ENCODE results near the gene MST1R.
"Not testable (repeated sequence)": the region's sequence is repeated elsewhere in the genome, so short reads cannot be mapped to it uniquely, and the experiment has no call there.

The MST1R gene

DNA sequence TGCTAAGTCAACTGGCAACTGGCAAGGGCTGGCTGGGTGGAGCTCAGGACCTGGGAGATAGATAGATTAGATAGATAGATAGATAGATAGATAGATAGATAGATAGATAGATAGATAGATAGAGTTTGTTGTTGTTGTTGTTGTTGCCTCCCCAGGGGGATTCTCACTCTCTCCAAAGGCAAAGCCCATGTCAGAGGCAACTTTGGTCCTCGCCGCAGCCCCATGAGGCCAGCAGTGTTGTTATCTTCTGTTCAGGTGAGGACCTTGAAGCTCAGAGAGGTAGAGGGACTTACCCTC is 7.4 kb upstream of the MST1R start:
- DNase-seq = no peak

DNA sequence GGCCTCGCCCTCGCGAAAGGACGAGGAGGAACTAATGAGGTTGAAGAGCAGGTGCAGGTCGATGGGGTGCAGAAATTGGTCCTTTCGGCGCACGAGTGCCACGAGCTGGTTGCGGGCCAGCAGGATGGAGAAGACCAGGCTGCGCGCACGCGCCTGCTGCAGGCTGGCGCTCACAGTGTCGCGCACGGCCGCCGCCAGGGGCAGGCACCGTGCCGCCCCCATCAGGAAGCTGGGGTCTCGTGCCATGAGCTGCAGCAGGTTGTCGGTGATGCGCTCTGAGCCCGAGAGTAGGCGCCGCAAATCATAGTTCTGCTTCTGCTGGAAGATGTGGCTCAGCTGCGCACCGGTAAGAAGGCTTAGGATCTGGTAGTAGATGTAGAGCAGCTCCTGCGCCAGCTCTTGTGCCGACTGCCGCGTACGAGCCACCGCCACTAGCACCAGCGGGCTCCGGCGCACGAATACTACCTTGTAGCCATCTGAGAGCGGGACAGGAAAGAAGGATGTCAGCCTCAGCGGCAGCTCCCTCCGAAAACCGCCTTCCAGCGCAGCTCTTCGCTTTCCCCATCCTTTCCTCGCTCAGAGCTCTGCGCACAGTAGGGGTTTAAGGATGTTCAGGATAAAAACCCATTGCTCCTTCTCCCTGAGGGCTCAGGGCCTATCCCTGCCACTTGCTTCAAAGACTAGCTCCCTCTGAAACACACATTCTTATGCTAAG is 6.9 kb upstream of the MST1R start:
- no peak for DNase-seq

DNA sequence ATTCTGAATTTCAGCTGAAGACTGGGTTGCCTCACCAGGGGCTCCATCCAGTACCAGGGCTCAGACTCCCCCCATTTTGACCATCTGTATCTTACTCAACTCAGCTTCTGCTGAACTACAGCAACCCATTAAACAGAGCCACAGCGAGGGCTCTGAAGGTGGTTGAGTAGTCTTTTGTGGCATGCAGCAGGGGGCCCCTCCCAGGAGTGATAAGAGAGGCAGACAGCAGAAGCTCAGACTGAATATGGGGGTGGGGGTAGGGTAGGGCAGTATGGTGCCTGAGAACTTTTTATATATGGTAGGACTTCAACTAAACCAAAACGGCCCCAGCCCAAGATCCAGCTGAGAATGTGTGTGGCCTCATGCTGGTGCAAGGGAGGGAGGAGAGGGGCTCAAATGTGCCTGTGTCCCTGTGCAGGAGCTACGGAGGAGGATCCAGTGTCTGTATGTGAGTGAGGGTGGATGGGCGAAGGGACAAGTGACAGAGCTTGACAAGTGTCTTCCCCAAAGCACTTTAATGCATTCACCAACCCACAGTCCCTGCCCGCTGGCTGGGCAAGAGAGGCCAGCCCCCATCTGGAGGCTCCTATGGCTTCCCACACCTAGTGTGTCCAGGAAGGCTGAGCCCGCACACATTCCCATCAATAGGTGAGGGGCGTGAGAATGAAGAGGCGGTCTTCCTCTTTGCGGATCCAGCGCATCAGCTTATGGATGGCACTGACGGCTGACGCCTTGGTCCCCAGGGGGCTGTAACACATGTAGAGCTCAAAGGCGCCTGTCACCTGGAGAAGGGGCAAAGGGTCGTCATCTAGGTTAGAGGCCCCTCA is 4.9 kb upstream of the MST1R start:
- no peak for DNase-seq

DNA sequence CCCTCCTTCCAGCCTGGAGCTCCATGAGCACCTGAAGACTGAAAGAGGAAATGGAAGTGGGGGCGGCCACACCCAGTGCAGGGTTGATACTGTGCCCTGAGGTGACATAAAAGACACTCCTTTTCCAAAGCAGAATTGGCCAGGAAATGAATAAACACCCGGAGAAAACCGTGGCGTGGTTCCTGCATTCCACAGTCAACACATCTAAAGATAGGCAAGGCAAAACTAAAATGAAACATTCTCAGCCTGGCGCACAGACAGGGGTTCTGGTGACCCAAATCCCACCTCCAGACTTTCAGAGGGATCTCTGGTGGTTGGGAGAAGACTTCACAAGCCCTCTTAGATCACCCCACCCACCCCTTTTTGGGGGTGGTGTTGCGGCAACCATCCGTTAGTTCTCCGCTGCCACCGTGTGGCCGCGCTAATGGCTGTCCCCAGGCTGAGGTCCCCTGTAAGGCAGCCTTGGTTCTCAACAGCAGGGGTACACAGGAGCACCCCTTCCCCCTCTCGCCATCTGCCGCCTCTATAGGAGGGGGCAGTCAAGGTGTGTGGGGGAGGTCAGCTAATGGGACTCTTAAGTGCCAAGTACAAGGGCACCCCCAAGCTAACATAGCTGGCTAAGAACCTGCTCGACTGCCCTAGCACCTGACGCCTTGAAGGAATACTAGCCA is 2.5 kb upstream of the MST1R start:
- DNase-seq = peak; percentile 42

DNA sequence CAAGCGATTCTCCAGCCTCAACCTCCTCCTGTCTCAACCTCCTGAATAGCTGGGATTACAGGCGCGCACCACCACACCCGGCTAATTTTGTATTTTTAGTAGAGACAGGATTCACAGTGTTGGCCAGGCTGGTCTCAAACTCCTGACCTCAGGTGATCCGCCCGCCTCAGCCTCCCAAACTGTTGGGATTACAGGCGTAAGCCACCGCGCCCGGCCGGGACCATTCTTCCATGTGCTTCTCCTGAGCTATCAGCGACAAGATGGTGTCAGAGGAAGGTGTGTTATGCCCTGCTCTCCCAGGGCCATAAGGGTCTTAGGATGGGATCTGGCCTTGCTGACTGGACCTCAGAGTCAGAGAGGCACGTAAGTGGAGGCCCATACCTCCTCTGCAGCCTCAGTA is 775 bp upstream of the MST1R start:
- DNase-seq = not testable (repeated sequence)

DNA sequence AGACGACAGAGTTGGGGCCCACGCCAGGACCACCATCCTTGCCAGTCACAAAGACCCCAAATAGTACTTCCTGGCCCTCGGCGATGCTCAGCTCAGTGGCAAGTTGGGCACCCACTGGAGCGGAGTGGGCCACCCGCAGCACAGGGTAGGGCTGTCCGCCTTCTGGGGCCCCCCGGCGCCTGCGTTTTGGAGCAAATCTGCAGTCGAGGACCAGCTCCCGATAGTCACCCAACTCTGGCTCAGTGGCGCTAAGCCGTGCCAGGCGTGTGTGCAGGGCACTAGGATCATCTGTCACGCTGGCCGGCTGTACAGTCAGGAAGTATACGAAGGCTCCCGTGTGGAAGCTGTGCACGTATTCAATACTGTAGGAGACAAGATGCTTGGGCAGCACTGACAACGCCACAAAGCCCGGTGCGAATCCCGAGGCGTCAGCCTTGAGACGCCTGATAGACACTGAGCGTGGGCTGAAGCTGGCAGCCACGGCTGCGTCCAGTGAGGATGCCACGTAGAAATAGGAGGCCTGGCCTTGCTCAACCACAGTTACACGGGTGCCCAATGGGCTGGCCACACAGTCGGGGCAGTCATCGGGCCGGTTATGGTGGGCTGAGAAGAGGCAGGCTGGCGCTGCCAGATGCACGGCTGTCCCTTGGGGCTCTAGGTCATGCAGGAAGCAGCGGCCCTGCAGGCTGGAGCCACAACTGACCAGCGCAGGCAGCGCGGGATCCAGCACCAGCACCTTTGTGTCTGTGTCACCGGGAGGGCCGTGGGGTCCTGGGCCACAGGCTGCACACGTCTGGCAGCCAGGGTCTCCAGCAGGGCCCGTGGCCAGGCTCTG is 945 bp downstream of the MST1R start:
- DNase-seq = no peak

DNA sequence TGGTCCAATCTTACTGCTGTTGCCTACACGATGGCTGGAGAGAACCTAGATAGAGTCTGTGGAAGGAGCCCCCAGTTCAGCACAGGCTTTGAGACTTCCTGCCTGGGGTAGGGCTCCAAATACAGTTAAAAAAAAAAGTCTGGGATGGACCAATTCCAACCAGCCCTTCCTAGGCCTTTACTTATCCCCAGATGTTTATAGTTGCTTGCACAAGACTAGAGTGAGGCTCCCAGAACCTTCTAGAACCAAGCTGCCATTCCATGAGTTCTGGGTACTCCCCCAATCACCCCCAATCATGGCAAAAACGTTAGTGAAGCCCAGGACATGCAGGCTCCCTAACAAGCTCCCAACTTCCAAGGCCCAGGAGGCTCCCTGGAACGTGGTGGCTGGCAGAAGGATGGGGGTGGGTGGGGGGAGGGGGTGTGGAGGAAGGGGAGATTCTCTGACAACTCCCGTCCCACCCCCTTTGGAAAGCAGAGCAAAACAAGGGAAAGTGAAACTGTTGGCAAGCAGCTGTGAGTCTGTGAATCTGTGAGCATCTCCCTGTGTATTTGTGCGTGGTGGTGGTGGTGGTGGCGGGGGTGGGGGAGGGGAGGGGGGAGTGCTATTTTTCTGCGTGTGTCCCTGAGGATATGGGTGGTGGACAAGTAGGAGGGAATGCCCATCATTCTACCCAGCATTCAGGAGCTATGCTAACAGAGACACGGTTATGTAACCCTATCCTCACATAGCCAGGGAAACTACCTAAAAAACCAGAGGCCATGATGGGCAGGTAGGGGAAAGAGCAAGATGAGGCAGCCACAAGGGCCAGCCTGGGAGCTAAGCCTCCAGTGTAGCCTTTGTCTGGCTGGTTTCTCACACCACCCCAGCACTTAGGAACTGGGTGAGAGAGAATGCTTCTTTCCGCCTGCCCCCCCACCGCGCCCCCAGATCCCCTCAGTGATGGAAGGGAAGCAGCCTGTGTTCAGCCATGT is 2.0 kb downstream of the MST1R start:
- DNase-seq = no peak

DNA sequence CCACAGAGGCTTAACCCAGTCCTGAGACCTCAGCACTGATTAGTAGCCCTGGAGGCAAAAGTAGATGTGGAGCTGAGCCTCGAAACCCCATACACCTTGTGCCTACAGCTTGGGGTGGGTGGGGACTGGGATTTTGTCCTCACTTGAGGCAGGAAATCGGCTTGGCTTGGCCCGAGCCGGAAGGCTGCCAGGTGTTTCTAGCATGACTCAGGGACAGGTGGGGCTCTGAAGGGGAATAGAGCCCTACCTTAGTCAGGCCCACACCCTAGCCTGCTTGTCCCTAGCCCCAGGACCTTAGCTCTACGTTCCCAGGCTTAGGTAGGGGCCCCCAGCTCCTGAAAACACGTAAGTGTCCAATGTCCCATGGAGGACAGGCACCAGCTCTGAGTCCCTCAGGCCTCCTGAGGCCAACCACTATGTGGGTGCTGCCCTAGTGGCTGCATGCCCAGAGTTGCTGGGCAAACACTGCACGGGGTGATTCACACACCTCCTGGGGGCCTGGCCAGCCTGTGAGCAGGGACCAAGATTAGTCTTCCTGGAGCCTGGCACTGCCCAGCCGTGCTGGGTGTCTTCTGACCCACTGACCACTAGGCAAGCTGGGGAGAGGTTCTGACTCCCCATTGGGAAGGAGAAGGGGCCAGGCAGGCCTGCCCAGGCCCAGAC is 3.1 kb downstream of the MST1R start:
- no peak for DNase-seq

DNA sequence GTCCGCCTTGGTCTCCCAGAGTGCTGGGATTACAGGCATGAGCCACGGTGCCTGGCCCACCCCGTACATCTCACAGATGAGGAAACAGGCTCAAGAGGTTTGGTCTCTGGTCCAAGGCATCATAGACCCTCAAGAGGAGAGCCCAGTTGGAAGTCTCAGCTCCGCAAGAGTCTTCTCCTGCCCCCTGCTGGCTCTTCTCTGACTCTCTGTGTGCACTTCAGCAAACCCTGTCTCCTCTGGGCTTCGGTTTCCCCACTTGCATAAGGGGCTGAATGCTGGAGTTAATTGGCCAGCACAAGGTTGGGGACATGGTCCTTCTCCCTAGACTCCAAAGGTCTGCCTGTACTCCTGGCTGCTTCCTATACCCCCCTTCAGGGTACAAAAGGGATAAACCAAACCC is 3.9 kb downstream of the MST1R start:
- DNase-seq = no peak

DNA sequence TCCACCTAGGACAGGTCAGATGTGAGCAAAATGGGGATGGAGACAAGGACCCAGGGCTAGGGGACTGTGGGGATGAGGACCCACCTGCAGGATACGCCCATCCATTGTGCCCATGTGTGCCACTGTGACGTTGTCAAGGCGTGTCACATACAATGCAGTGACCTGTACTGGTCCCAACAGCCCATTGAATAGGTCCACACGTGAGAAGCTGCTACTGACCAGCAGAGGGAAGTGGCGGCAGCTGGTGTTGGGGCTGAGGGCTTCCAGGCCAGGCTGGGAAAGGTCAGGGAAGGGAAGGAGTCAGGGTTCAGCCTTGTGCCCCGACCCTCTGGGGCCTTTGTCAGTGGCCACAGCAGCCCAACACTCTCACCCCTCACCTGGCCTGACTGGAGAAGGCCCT is 4.7 kb downstream of the MST1R start:
- no peak for DNase-seq

DNA sequence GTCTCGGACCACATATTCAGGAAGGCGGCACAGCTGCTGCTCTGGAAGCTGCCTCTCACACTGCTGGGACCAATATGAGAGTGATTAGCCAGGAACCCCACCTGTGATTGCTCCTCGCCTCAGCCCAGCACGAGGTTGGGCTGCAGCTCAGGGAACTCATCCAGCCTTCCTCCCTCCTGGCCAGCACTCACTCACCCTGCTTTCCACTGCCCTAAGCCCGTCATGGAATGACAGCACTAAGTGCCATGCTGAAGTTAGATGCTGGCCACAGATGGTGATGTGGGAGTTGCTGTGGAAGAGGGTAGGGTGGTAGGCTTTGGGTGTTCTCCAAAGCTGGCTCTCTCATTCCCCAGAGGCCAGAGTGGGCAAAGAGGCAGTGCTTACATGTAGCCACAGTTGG is 7.3 kb downstream of the MST1R start:
- DNase-seq = no peak

DNA sequence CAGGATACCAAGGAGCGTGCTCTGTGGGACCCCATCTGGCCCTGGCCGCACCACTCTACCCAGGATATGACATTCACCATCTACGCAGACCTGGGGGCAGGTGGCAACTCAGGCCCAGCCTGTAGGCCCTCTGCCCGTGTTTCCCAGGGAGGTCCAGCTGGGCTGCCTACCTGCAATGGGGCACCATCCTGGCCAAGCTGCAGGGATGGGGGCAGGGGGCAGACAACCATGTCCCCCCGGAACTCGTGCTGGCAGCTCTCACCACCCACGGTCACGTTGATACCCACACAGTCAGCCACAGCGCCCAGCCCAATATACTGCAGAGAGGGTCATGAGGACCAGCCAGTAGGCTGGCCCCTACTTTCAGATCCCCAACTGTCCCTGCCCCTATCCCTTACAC is 7.9 kb downstream of the MST1R start:
- no peak for DNase-seq

DNA sequence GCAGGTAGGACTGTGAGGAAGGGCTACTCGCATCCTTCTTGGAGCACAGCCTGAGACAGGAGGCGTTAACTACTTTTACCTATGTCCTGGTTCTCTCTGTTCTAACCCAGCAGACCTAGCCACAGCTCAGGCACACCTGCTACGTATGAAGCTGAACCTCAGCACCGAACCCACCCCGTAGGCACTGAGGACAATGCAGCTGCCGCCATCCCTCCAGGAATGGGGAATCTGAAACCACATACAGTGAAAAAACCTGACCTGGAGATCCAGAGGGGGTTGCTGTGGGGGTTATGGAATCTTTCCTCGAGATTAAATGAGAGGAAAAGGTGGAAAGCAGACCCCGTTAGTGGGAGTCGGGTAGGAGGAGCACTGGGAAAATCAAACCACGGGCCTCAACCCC is 14.4 kb downstream of the MST1R start:
- no peak for DNase-seq

DNA sequence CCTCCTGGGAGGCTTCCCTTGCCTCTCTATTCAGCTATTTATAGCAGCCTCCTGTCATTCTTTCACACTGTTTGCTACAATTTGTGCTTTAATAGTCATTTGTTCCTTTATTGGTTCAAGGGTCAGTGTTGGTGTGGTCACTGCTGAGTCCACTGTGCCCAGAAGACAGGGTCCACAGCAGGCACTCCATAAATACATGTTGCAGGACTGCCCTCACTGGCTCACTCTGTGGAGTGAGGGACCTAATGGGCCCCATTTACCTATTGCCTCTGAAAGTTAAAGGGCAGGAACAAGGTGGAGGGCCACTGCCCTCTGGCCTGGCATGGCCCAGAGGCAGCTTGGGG is 16.8 kb downstream of the MST1R start:
- DNase-seq = no peak

DNA sequence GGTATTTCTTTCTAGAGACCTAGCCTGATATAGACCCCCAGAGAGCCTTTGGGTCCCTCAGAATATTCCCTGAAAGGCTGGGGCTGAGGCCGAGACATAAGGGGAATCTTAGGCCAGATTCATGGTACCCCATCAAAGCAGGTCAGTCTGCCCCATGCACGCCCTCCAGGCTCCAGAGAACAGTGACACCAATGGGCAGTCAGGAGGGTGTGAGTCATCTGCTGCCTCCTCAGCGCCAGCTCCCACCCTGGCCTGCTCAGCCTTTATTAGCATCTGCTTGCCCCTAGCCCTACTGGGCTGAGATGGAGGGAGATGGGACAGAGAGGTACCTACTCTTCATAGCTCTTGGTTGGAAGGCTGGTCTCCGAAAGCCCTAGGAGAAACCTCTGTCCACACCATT is 19.7 kb downstream of the MST1R start:
- DNase-seq = no peak

DNA sequence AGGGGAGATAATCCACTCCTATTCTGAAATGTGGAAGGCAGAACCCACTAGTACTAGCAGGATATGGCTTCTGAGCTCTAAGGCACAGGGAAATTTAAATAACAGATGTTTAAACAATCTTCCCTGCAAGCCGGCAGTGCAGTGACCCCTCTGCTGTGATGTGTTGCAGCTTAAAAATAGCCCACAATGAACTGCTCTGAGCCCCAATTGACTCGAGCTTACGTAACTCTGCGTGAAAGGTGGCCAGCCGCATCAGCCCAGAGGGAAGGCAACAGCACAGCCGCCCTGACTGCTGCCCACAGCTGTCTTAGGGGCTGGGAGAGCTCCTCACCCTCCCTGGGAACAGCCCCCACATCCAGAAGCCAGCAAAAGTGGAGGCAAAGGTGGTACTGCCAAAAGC is 21.5 kb downstream of the MST1R start:
- DNase-seq = no peak

DNA sequence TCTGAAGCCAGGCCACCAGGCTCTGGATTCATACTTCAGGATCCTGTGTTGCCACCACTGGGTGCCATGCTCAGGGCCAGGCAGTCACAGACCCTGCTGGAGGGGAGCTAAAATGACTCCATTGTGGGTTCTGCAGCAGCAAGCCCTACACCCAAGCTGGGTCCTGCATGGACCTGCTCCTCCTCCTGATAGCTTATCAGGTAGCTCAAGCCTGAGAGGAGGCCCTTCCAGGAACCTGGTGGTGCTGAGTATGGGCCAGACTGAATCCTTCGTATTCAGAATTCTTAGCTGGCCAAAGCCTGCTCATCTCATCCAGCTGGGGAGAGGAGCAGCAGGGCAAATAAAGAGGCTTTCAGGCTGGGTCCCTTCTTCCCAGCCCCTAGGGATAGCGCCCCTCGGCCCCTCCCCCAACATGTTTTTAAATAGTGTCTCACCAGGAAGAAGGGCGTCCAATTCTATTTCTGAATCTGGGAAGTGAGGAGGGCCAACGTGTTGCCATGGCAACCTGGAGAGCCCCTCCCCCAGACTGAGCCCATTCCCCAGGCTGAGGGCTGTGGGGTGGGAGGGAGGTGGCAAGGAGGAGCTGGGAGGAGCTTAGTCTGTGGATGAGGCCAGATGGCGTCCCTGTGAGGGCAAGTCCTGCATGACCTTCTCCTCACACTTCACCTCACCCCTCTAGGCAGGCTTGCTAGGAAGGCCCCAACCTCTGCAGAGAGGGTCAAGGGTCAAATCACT is 22.9 kb downstream of the MST1R start:
- DNase-seq = no peak

DNA sequence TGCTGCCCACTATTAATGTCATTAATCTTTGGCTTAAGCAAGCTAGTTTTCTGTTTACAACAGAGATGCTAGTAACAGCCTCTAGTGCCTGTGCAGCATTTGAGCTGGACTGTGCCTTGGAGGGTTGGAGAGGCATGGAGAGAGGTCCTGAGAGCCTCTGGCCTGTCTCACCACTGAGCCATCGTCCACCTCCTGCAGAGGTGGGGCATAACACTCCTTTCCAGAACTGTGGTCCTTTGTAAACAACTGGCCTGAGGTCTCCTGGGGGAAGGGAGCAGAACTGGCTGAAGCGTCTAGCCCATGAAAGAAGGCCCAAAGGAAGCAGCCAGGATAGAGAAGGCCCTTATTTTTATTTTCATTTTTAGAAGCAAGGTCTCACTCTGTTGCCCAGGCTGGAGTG is 24.0 kb downstream of the MST1R start:
- DNase-seq = no peak

DNA sequence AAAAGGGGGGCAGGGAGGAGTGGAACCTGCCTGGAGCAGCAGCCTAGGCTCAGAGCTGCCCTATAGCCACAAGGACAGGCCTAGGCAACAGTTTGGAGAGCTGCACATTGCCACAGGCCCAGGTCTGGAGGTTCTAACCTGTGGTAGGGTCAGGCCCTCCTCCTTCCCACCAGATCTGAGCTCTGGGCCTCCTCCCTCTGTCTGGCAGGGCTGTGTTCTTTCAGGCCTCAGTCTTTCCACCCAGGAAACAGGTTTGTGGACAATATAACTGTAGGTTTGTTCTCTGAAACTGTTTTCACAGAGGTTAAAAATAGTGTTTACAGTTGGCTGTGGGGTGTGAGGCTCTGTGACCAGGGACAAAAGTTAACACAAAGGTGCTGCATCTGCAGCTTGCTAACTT is 25.0 kb downstream of the MST1R start:
- no peak for DNase-seq

DNA sequence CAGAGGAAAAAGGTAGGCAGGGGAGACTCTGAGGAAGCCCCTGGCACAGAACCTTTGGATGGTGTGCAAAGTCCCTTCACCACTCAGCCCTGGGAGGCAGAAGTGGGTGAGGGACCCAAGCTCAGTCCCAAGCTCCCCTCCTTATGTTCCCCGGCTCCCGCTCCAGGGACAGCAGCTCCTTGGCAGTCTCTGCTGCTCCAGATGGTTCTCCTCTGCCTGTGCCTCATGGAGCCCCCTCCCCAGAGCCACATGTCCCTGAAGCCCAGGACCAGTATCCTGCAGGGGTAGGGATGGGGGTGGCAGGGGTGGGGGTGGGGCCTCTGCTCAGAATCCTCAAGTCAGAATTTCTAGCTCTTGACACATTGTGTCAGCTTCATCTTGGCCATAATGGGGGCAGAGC is 26.0 kb downstream of the MST1R start:
- DNase-seq = no peak

DNA sequence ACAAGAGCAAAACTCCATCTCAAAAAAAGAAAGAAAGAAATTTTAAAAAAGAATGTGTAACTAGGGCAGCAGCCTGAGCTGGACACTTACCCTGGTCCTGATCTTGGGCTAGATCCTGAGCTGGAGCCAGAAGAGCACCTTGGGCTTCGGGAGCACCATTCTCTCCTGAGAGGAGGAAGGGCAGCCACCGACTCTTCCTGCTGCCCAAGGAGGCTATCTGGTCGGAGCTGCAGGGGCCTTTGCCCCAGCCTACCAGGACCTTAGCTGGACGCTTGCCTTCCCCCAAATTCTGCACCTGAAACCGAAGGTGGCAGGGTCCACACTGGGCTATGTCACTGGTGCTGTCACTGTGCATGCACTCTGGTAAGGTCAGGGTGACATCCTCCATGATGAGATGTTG is 27.1 kb downstream of the MST1R start:
- no peak for DNase-seq

Data from stimulated activated CD4-positive, alpha-beta T cell treated with anti-CD3 and anti-CD28 coated beads, Interleukin-12 subunit alpha, Interleukin-12 subunit beta, amount 100 ng/mL, for 4 hours (primary cell).